Raji (cell line): ENCODE results near the gene PITX2.

ENCODE experiments used
- POLR2A ChIP-seq: IDR thresholded peaks from 2 replicates; pipeline ENCODE4 v1.6.1; 2011; ENCODE audit warnings: low read depth, low read length, control low read depth; ENCODE audit not compliant: insufficient read depth

The PITX2 gene

GRCh38 chr4:110640576-110640975 lies 17.7 kb upstream of the PITX2 start:
- no peak for TF ChIP-seq POLR2A

GRCh38 chr4:110639207-110640090 lies 16.6 kb upstream of the PITX2 start:
- no peak for TF ChIP-seq POLR2A

- no peak for TF ChIP-seq POLR2A
These were observed 15.3 kb upstream of the PITX2 start for GRCh38 chr4:110638089-110638746.

- TF ChIP-seq POLR2A, result no peak
These were observed 14.7 kb upstream of the PITX2 start for GRCh38 chr4:110637408-110638088.

GRCh38 chr4:110636680-110637407 lies 14.0 kb upstream of the PITX2 start:
- no peak for TF ChIP-seq POLR2A

GRCh38 chr4:110636171-110636679 lies 13.3 kb upstream of the PITX2 start:
- TF ChIP-seq POLR2A, result no peak

GRCh38 chr4:110635163-110635865 lies 12.4 kb upstream of the PITX2 start:
- TF ChIP-seq POLR2A, result no peak

GRCh38 chr4:110634350-110635162 lies 11.7 kb upstream of the PITX2 start:
- TF ChIP-seq POLR2A, result no peak

GRCh38 chr4:110633358-110634341 lies 10.8 kb upstream of the PITX2 start:
- no peak for TF ChIP-seq POLR2A

- no peak for TF ChIP-seq POLR2A
These were observed 9.9 kb upstream of the PITX2 start for GRCh38 chr4:110632506-110633357.
